Measurements from ENCODE around the gene NPHP4. TPM values are rescaled to one million over a fixed set of nuclear protein-coding genes. Genes with fewer than 3 reads are reported as not detected.
A peak's percentile ranks its signal among the peaks of the same experiment; 100 is the strongest.
"Not testable (repeated sequence)": the region's sequence is repeated elsewhere in the genome, so short reads cannot be mapped to it uniquely, and the experiment has no call there.

Gene NPHP4
- total and polyA plus RNA-seq, 12 donors = 2.7 to 13.2 (median 7.3) TPM

DNA sequence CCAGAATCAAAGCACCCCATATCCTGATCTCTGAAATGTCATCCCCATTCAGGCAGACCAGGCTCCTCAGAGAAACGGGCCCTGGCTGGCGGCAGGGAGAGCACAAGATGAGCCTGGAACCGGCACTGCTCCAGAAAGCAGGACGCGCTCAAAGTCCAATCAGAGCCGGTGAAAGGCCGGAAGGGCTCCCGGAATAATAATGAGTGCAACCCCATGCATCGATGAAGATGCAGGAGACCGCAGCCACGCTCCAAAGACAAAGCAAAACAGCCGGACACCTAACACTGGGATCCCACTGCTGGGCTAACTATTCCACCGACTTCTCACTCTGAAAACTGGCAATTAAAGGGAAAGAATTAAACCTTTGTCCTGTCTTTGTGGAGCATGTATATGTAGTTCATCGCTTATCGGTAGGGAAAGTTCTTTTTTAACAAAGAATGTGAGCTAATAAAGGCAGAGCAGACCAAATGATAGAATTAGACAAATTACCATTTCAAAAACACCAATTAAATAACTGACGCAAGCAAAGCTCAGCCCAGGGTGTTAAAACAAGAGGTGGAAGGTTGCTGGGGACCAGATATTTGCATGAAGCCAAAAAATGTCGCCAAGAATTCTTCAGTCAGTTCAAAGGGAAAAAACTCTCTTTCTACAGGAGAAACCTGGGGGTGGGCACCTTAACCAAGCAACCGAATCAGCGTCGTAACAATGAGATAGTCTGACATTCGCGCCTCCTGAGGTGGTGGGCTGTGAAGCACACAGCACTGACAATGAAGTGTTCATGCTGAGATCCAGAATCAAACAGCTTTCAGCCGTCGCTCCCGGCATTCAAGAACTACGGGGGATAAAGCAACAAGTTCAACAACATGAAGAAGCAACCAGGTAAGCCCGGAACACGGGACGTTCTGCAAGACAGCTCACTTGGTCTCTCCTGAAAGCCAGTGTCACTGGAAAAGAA lies 95.2 kb downstream of the NPHP4 start:
- no peaks in the 10 kb centered on the region for H3K27me3 ChIP-seq
- no peak overlapping the region for H3K4me3 ChIP-seq
- TF ChIP-seq POLR2A (IDR thresholded peaks at IDR 0.05) = no peak
- TF ChIP-seq, protein P1, sequence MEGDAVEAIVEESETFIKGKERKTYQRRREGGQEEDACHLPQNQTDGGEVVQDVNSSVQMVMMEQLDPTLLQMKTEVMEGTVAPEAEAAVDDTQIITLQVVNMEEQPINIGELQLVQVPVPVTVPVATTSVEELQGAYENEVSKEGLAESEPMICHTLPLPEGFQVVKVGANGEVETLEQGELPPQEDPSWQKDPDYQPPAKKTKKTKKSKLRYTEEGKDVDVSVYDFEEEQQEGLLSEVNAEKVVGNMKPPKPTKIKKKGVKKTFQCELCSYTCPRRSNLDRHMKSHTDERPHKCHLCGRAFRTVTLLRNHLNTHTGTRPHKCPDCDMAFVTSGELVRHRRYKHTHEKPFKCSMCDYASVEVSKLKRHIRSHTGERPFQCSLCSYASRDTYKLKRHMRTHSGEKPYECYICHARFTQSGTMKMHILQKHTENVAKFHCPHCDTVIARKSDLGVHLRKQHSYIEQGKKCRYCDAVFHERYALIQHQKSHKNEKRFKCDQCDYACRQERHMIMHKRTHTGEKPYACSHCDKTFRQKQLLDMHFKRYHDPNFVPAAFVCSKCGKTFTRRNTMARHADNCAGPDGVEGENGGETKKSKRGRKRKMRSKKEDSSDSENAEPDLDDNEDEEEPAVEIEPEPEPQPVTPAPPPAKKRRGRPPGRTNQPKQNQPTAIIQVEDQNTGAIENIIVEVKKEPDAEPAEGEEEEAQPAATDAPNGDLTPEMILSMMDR (IDR thresholded peaks at IDR 0.05) = no peak
- intact Hi-C loops (cut with DNase I) = no loop called here
- H3K27ac ChIP-seq = no peak overlapping the region
- 88 to 93% (median 89%) methylated on average over 29 of the region's 29 CpGs for WGBS, 4 donors
- H3K9me3 ChIP-seq (replicated peaks in 1 of 3) = no peaks in the 10 kb centered on the region
- no peaks in the 10 kb centered on the region for H3K4me1 ChIP-seq (replicated peaks in 1 of 2)
- no peaks in the 10 kb centered on the region for H3K36me3 ChIP-seq (replicated peaks in 1 of 2)
- DNase-seq = no peak

DNA sequence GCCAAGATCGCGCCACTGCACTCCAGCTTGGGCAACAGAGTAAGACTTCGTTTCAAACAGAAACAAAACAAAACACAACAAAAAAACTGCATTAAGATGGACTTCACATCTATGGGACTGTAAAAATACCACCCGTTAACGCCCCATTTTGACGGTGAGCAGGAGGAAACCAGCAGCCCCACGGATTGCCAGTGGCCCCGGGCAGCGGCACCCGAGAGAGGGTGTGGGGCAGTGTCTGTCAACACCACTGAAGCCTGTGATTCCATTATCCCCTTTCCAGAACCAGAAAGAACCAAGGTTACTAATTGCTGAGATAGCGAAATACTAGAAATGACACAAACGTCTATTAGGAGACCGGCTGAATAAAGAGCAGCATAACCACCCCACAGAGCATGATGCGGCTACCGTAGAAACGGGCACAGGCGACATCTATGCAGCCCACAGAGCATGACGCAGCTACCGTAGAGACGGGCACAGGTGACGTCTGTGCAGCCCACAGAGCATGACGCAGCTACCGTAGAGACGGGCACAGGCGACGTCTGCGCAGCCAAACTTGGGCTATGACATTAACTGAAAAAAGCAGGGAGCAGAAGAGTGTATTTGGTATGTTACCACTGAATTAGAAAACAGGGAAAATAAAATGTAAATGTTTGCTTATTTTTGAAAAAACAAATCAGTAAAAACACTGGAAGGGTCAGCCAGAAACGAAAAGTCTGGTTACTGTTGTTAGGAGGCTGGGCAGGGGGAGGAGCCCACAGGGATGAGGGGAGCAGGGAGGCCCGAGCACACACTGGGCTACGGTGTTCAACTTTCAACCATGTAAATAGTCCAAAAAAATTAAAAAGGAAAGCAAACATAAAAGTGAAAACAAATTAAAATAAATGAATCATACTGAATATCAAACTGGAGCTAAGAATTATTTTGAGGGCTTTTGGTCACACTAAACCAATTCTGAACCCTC lies 96.5 kb downstream of the NPHP4 start:
- intact Hi-C loops (cut with DNase I) = no loop called here
- Histone ChIP-seq H3K27me3 (no peaks in the 10 kb centered on the region), H3K27ac (no peak overlapping the region), H3K4me3 (no peak overlapping the region), H3K9me3 (replicated peaks in 1 of 3) (no peaks in the 10 kb centered on the region), H3K4me1 (replicated peaks in 1 of 2) (no peaks in the 10 kb centered on the region), H3K36me3 (replicated peaks in 1 of 2) (no peaks in the 10 kb centered on the region)
- DNase-seq = peak in 1 of 7 donors; percentile 76
- TF ChIP-seq, protein P1 (IDR thresholded peaks at IDR 0.05) = no peak
- no peak for TF ChIP-seq POLR2A (IDR thresholded peaks at IDR 0.05)
- 92 to 94% (median 94%) methylated on average over 29 to 30 of the region's 30 CpGs for WGBS, 4 donors

DNA sequence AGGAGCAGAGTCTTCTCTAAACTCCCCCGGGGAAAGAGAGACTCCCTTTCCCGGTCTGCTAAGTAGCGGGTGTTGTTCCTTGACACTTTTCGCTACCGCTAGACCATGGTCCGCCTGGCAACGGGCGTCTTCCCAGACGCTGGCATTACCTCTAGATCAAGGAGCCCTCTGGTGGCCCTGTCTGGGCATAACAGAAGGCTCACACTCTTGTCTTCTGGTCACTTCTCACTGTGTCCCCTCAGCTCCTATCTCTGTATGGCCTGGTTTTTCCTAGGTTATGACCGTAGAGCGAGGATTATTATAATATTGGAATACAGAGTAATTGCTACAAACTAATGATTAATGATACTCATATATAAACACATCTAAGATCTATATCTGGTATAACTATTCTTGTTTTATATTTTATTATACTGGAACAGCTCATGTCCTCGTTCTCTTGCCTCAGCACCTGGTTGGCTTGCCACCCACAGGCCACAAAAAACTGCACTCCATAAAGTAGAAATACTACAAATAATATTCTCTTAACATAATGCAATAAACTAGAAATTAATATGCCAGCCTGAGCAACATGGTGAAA lies 98.4 kb downstream of the NPHP4 start:
- intact Hi-C loops (cut with DNase I); H3K27ac ChIP-seq; H3K36me3 ChIP-seq (replicated peaks in 1 of 2); H3K9me3 ChIP-seq (replicated peaks in 1 of 3); H3K4me1 ChIP-seq (replicated peaks in 1 of 2); H3K4me3 ChIP-seq; H3K27me3 ChIP-seq: not testable (repeated sequence)
- WGBS, 4 donors = 76 to 87% (median 85%) methylated on average over 12 of the region's 12 CpGs
- TF ChIP-seq, protein P1 (IDR thresholded peaks at IDR 0.05) = peak in 4 of 6 experiments; percentile 22 to 35 (median 24)
- DNase-seq = peak in 3 of 7 donors; percentile 31 to 63 (median 41)

DNA sequence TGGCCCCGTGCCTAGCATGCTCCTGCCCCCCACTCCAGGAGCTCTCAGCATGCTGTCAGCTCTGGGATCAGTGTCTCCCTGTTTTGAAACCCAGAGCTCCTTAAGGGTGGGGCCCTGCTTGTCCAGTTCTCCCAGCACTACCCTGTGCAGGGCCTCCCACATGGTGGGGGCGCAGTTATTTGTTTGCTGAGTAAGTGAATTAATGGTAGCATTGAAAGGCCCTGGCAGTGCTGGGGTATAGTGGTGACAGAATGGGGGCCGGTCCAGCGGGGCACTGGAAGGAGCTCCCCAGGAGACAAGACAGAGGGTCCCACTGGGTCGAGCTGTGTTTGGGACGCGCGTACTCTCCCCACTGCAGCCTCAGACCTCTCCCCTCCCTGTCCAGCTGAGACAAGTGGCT lies 99.9 kb downstream of the NPHP4 start:
- Histone ChIP-seq H3K27me3 (no peaks in the 10 kb centered on the region), H3K36me3 (replicated peaks in 1 of 2) (no peaks in the 10 kb centered on the region), H3K9me3 (replicated peaks in 1 of 3) (no peaks in the 10 kb centered on the region), H3K27ac (no peak overlapping the region), H3K4me3 (no peak overlapping the region), H3K4me1 (replicated peaks in 1 of 2) (no peaks in the 10 kb centered on the region)
- TF ChIP-seq, protein P1 (IDR thresholded peaks at IDR 0.05) = no peak
- TF ChIP-seq POLR2A (IDR thresholded peaks at IDR 0.05) = no peak
- no peak for DNase-seq
- 97 to 100% (median 97%) methylated on average over 7 to 8 of the region's 8 CpGs for WGBS, 4 donors
- intact Hi-C loops (cut with DNase I) = no loop called here
